Astrocyte (in vitro differentiated cells and primary cell): ENCODE results near the gene PIGU. TPM values are rescaled to one million over a fixed set of nuclear protein-coding genes. Genes with fewer than 3 reads are reported as not detected.

ENCODE experiments used
- DNase-seq: peaks from one replicate; pipeline ENCODE4 v3.0.0-alpha.2; 2010; ENCODE audit warnings: low read depth
- FAIRE-seq: peaks from 2 replicates; lab custom pipeline; 2011; peaks lifted over from hg19 to GRCh38; lab: Jason Lieb, UNC
- H2AFZ ChIP-seq: 2 replicates; pipeline ENCODE4 v1.6.0; 2012; ENCODE audit warnings: low read depth, low read length, inconsistent platforms
- H3K27ac ChIP-seq: 2 replicates; pipeline ENCODE4 v1.5.1; 2011; ENCODE audit warnings: low read depth, low read length, inconsistent platforms
- H3K27me3 ChIP-seq: 2 replicates; pipeline ENCODE4 v1.6.0; 2011; ENCODE audit warnings: low read length, inconsistent platforms; ENCODE audit not compliant: insufficient read depth
- H3K36me3 ChIP-seq: 2 replicates; pipeline ENCODE4 v1.5.1; 2011; ENCODE audit warnings: low read length, inconsistent platforms; ENCODE audit not compliant: insufficient read depth
- H3K4me1 ChIP-seq: 2 replicates; pipeline ENCODE4 v1.5.1; 2011; ENCODE audit warnings: low read length, inconsistent platforms; ENCODE audit not compliant: insufficient read depth
- H3K4me2 ChIP-seq: 2 replicates; pipeline ENCODE4 v1.6.0; 2012; ENCODE audit warnings: low read length, inconsistent platforms
- H3K4me3 ChIP-seq: 2 replicates; pipeline ENCODE4 v1.5.1; 2011; ENCODE audit warnings: low read depth, mild to moderate bottlenecking, low read length, inconsistent platforms; ENCODE audit not compliant: insufficient read depth
- H3K79me2 ChIP-seq: 2 replicates; pipeline ENCODE4 v1.6.0; 2012; ENCODE audit warnings: mild to moderate bottlenecking, low read length, inconsistent platforms; ENCODE audit not compliant: insufficient read depth
- H3K9ac ChIP-seq: 2 replicates; pipeline ENCODE4 v1.6.0; 2012; ENCODE audit warnings: mild to moderate bottlenecking, low read length, inconsistent platforms
- H3K9me3 ChIP-seq: 2 replicates; pipeline ENCODE4 v1.5.1; 2012; ENCODE audit warnings: low read depth, mild to moderate bottlenecking, low read length, inconsistent platforms; ENCODE audit not compliant: insufficient read depth
- H4K20me1 ChIP-seq: 2 replicates; pipeline ENCODE4 v1.6.0; 2012; ENCODE audit warnings: low read length, inconsistent platforms; ENCODE audit not compliant: insufficient read depth
- H3K27ac Mint-ChIP-seq: one replicate; pipeline ENCODE4 v1.8.0; 2021; ENCODE audit warnings: mild to moderate bottlenecking, mixed read lengths; ENCODE audit not compliant: unreplicated experiment
- H3K27me3 Mint-ChIP-seq: one replicate; pipeline ENCODE4 v1.8.0; 2021; ENCODE audit warnings: low read depth, mixed read lengths; ENCODE audit not compliant: unreplicated experiment
- H3K36me3 Mint-ChIP-seq: one replicate; pipeline ENCODE4 v1.8.0; 2021; ENCODE audit warnings: low read depth, mixed read lengths; ENCODE audit not compliant: unreplicated experiment
- H3K4me1 Mint-ChIP-seq: one replicate; pipeline ENCODE4 v1.8.0; 2021; ENCODE audit warnings: low read depth, mixed read lengths; ENCODE audit not compliant: unreplicated experiment
- H3K4me3 Mint-ChIP-seq: one replicate; pipeline ENCODE4 v1.8.0; 2021; ENCODE audit warnings: mild to moderate bottlenecking, moderate library complexity, mixed read lengths; ENCODE audit not compliant: unreplicated experiment
- H3K9me3 Mint-ChIP-seq: one replicate; pipeline ENCODE4 v1.8.0; 2021; ENCODE audit warnings: mild to moderate bottlenecking, mixed read lengths; ENCODE audit not compliant: unreplicated experiment
- EZH2 ChIP-seq: IDR thresholded peaks from 2 replicates; pipeline ENCODE4 v1.6.1; 2012; ENCODE audit warnings: mild to moderate bottlenecking, low read length, inconsistent platforms; ENCODE audit not compliant: insufficient read depth
- total RNA-seq: library from RNA; stranded (reverse); gene quantifications from 2 replicates; pipeline ENCODE4 v1.2.1, GENCODE V29; 2021
- TF ChIP-seq, protein P1 (sequence below): IDR thresholded peaks from 2 replicates; pipeline ENCODE4 v1.5.1; 2011; ENCODE audit warnings: low read depth, mild to moderate bottlenecking, inconsistent platforms, low read length, moderate library complexity; ENCODE audit not compliant: insufficient read depth

PIGU gene
- total RNA-seq, 1 donor from 2014 or later = 16.7 TPM

DNA sequence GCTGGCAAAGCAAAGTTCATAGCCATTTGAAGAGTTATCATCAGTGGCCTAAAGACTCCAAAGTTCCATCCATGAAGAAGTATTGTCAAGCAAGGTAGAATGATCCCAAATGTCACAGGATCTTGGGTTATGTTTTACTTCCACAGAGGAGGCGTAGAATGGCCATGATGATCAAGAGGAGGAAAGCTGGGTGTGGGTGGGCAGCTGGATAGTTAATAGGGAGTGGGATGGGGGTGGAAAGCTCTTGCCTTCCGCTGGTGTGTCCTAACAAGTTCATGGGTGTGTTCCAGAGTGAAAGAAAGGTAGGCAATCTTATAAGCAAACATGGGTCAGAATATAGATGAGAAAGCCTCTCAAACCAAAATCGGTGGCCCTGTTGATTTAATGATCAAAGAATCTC lies 38.4 kb downstream of the PIGU start:
- DNase-seq = no peak
- no peak for FAIRE-seq
- no peaks in the 10 kb centered on the region for H3K27me3 Mint-ChIP-seq
- H3K4me3 Mint-ChIP-seq = no peak overlapping the region
- Histone ChIP-seq H3K4me2 (no peak overlapping the region), H3K27ac (no peak overlapping the region), H3K36me3 (peaks cover 3% of the 10 kb centered on the region), H3K9me3 (no peaks in the 10 kb centered on the region), H3K4me3 (no peak overlapping the region), H3K9ac (no peak overlapping the region), H3K4me1 (no peaks in the 10 kb centered on the region), H3K79me2 (no peaks in the 10 kb centered on the region), H4K20me1 (no peaks in the 10 kb centered on the region), H3K27me3 (no peaks in the 10 kb centered on the region), H2AFZ (no peak overlapping the region)
- TF ChIP-seq, protein P1, sequence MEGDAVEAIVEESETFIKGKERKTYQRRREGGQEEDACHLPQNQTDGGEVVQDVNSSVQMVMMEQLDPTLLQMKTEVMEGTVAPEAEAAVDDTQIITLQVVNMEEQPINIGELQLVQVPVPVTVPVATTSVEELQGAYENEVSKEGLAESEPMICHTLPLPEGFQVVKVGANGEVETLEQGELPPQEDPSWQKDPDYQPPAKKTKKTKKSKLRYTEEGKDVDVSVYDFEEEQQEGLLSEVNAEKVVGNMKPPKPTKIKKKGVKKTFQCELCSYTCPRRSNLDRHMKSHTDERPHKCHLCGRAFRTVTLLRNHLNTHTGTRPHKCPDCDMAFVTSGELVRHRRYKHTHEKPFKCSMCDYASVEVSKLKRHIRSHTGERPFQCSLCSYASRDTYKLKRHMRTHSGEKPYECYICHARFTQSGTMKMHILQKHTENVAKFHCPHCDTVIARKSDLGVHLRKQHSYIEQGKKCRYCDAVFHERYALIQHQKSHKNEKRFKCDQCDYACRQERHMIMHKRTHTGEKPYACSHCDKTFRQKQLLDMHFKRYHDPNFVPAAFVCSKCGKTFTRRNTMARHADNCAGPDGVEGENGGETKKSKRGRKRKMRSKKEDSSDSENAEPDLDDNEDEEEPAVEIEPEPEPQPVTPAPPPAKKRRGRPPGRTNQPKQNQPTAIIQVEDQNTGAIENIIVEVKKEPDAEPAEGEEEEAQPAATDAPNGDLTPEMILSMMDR = no peak
- no peak for TF ChIP-seq EZH2
- no peak overlapping the region for H3K27ac Mint-ChIP-seq
- no peaks in the 10 kb centered on the region for H3K36me3 Mint-ChIP-seq
- H3K9me3 Mint-ChIP-seq = no peaks in the 10 kb centered on the region
- H3K4me1 Mint-ChIP-seq = peaks cover 3% of the 10 kb centered on the region

DNA sequence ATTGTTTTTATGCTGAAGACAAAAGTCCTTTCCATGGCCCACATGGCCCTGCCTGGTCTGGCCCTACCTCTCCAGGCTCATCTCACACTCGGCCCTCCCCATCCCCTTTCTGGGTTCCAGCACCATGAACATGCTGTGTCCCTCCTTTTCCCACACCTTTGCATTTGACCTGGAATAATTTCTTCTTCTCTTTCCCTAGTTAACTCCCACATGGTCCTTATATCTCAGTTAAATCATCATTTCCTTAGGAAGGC lies 38.9 kb downstream of the PIGU start:
- no peak for DNase-seq
- no peaks in the 10 kb centered on the region for H3K36me3 Mint-ChIP-seq

DNA sequence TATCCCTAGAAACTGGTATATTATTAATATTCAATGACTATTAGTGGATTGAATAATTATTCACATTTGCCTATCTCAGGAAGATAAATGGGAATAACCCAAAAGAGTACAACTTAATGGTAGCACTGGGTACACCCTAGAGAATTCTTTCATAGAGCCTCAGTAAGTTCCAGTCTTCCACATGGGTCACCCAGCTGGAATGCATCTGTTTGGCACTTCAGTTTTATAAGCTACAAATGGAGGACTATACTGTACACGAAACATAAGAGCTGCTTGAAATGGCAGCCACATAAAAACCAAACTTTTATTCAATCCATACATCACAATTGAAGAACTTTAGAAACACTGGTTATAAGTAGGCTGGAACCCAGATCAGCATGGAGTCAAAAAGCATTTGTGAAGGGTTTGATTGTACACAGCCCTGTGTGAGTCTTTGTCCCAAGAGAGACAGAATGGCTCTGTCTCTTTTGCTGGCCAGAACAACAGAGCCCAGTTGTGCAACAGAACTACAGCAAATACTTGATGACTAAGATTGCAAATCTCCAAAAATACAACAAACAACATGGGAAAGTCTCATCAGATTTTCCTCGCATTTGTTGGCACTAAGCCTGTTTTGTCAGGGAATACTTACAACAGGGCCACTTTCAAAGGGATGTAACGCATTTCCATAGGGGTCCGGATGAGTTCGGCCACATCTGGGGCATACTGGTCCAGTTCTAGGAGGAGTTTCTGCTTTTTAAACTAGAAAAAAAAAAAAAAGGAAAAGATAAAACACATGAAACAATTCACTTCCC lies 39.5 kb downstream of the PIGU start:
- peaks cover 3% of the 10 kb centered on the region for H3K36me3 Mint-ChIP-seq
- peaks cover 3% of the 10 kb centered on the region for H3K36me3 ChIP-seq
- H4K20me1 ChIP-seq = no peaks in the 10 kb centered on the region
- H3K27ac ChIP-seq = no peak overlapping the region
- no peak overlapping the region for H3K9ac ChIP-seq
- no peak overlapping the region for H3K4me3 Mint-ChIP-seq
- H3K27me3 ChIP-seq = no peaks in the 10 kb centered on the region
- DNase-seq (peak; percentile 7), FAIRE-seq (no peak)
- H3K4me1 Mint-ChIP-seq = peaks cover 3% of the 10 kb centered on the region
- TF ChIP-seq EZH2 = no peak
- TF ChIP-seq, protein P1 = no peak
- H3K79me2 ChIP-seq = no peaks in the 10 kb centered on the region
- H3K4me1 ChIP-seq = no peaks in the 10 kb centered on the region
- no peaks in the 10 kb centered on the region for H3K27me3 Mint-ChIP-seq
- H3K9me3 Mint-ChIP-seq = no peaks in the 10 kb centered on the region
- H3K9me3 ChIP-seq = no peaks in the 10 kb centered on the region
- H3K4me3 ChIP-seq = no peak overlapping the region
- H3K27ac Mint-ChIP-seq = no peak overlapping the region
- H2AFZ ChIP-seq = no peak overlapping the region
- no peak overlapping the region for H3K4me2 ChIP-seq

More for the DNA sequence above, 38.9 kb downstream of the PIGU start:
- no peak overlapping the region for H2AFZ ChIP-seq
- Mint-ChIP-seq H3K4me3 (no peak overlapping the region), H3K27me3 (no peaks in the 10 kb centered on the region), H3K9me3 (no peaks in the 10 kb centered on the region), H3K27ac (no peak overlapping the region), H3K4me1 (peaks cover 3% of the 10 kb centered on the region)
- no peak overlapping the region for H3K27ac ChIP-seq
- no peak for FAIRE-seq
- H3K4me3 ChIP-seq = no peak overlapping the region
- TF ChIP-seq, protein P1 = no peak
- no peak for TF ChIP-seq EZH2
- no peaks in the 10 kb centered on the region for H3K4me1 ChIP-seq
- H3K9me3 ChIP-seq = no peaks in the 10 kb centered on the region
- no peak overlapping the region for H3K9ac ChIP-seq
- no peaks in the 10 kb centered on the region for H4K20me1 ChIP-seq
- peaks cover 3% of the 10 kb centered on the region for H3K36me3 ChIP-seq
- no peaks in the 10 kb centered on the region for H3K79me2 ChIP-seq
- H3K27me3 ChIP-seq = no peaks in the 10 kb centered on the region
- H3K4me2 ChIP-seq = no peak overlapping the region
